ENCODE results near the gene LCP2. TPM values are rescaled to one million over a fixed set of nuclear protein-coding genes. Genes with fewer than 3 reads are reported as not detected.

Gene LCP2
- total RNA-seq, 1 experiment from 2014 or later, result 0.36 TPM

DNA sequence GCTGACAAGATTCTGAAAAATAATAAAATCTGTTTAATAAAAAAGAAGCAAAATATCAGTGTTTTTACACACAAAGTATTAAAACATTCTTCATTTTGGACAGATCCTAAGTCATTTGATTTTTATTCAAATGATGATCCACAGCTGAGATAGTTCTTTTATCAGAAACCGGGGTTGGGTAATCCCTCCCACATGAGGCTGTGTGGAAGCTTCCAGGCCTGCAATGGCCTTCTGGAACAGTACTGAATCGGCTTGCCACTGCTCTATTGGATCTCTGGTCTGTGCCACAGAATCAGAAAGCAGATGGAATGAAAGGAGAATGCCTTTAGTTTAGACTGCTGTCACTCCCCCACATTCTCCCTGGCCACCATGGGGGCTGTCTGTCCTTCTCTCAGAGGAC is 70.9 kb downstream of the LCP2 start:
- Histone ChIP-seq H3K27me3 (ENCODE audit: control insufficient read depth, insufficient read depth, low read length) (peaks cover 2% of the 10 kb centered on the region; the same call in 1 of the 2 replicates), H3K27ac (ENCODE audit: low read length) (no peak overlapping the region), H3K4me1 (ENCODE audit: control insufficient read depth, insufficient read depth, low read length) (0 out of 2 replicates have a peak, but pooled peaks cover 3% of the 10 kb centered on the region), H3K4me3 (ENCODE audit: low read depth in 2 of 2, low read length in 2 of 2) (no peak overlapping the region), H3K9me3 (ENCODE audit: control insufficient read depth, insufficient read depth, low read depth, low read length) (no peaks in the 10 kb centered on the region), H3K36me3 (ENCODE audit: control insufficient read depth, insufficient read depth, low read length) (no peaks in the 10 kb centered on the region)
- ATAC-seq (no peak), DNase-seq (ENCODE audit: low read depth, low spot score) (no peak)
- no peak for TF ChIP-seq SIN3A (IDR thresholded peaks at IDR 0.05; ENCODE audit: borderline replicate concordance, insufficient read depth, low read depth, low read length)
- no peak for TF ChIP-seq TCF7L2 (IDR thresholded peaks at IDR 0.05; ENCODE audit: low read depth, low read length)
- no peak for TF ChIP-seq REST (IDR thresholded peaks at IDR 0.05; ENCODE audit: insufficient read depth in 1 of 2, low read depth in 2 of 2, low read length in 1 of 2)
- no peak for TF ChIP-seq CTCF (IDR thresholded peaks at IDR 0.05)
- no peak for TF ChIP-seq POLR2AphosphoS5 (IDR thresholded peaks at IDR 0.05; ENCODE audit: low read depth, low read length)
- no TSS peak for BruUV-seq (replicated peaks)
- CTCF ChIA-PET, result interaction anchor here (1.2 kb wide), 1 partner anchor 195 kb away, joined by 3 read pairs; no protein-coding TSS in a partner anchor
- intact Hi-C loops (cut with micrococcal nuclease; ENCODE audit: unreplicated experiment), result loop anchor here (1.0 to 5.0 kb wide), 2 partner anchors 194 to 406 kb away; no protein-coding TSS in a partner anchor
- in situ Hi-C loops (cut with HindIII; ENCODE audit: low pct_unique_long_range_greater_than_20kb, low sequenced_read_pairs), result no loop called here
- POLR2A ChIA-PET, result no interaction called here

DNA sequence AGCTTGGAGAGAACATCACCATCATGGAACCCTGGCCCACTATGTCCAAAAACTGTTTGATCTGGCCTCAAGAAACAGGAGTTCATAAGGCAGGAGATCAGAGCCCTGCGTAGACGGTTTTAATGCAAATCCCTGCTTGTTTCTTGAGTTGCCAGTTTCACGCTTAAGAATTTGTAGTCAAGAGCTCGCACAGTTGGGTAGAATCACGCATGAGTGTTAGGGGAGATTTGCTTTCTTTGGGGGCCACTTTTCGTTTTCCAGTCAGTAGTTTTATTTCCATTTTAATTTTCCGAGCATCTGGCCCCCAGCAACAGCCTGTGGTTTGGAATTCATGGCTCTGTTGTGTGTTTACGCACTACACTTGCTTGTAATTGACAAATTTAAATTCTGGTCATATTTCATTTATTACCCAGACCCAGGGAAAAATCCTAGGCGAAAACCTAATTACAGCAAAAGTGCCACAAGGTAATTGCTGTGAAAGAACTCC is 71.4 kb downstream of the LCP2 start:
- ChIA-PET POLR2A (no interaction called here), CTCF (interaction anchor here (1.2 to 1.3 kb wide), 2 partner anchors 40 to 195 kb away, joined by 3 to 4 read pairs; no protein-coding TSS in a partner anchor)
- TF ChIP-seq CTCF (IDR thresholded peaks at IDR 0.05), result peak; percentile 69
- TF ChIP-seq TCF7L2 (IDR thresholded peaks at IDR 0.05; ENCODE audit: low read depth, low read length), result no peak
- no peak for TF ChIP-seq REST (IDR thresholded peaks at IDR 0.05; ENCODE audit: insufficient read depth in 1 of 2, low read depth in 2 of 2, low read length in 1 of 2)
- TF ChIP-seq SIN3A (IDR thresholded peaks at IDR 0.05; ENCODE audit: borderline replicate concordance, insufficient read depth, low read depth, low read length), result no peak
- TF ChIP-seq POLR2AphosphoS5 (IDR thresholded peaks at IDR 0.05; ENCODE audit: low read depth, low read length), result no peak
- in situ Hi-C loops (cut with HindIII; ENCODE audit: low pct_unique_long_range_greater_than_20kb, low sequenced_read_pairs), result no loop called here
- Histone ChIP-seq H3K36me3 (ENCODE audit: control insufficient read depth, insufficient read depth, low read length) (no peaks in the 10 kb centered on the region), H3K27ac (ENCODE audit: low read length) (no peak overlapping the region), H3K4me3 (ENCODE audit: low read depth in 2 of 2, low read length in 2 of 2) (no peak overlapping the region), H3K27me3 (ENCODE audit: control insufficient read depth, insufficient read depth, low read length) (peaks cover 2% of the 10 kb centered on the region; the same call in 1 of the 2 replicates), H3K9me3 (ENCODE audit: control insufficient read depth, insufficient read depth, low read depth, low read length) (no peaks in the 10 kb centered on the region), H3K4me1 (ENCODE audit: control insufficient read depth, insufficient read depth, low read length) (0 out of 2 replicates have a peak, but pooled peaks cover 3% of the 10 kb centered on the region)
- DNase-seq (ENCODE audit: low read depth, low spot score) (no peak), ATAC-seq (no peak)
- intact Hi-C loops (cut with micrococcal nuclease; ENCODE audit: unreplicated experiment), result loop anchor here (1.0 to 5.0 kb wide), 2 partner anchors 194 to 406 kb away; no protein-coding TSS in a partner anchor
- BruUV-seq (replicated peaks), result no TSS peak

Measured in Panc1 (cell line).